SK-N-SH (cell line): ENCODE data around the gene GRIK1. TPM values are rescaled to one million over a fixed set of nuclear protein-coding genes. Genes with fewer than 3 reads are reported as not detected.

ENCODE experiments used
- CTCF ChIA-PET: fragments of 300-600, 350-600 bp; formaldehyde crosslinking; extraction: SDS; loops from one replicate; lab custom pipeline; 2021; lab: Yijun Ruan, JAX
- POLR2A ChIA-PET: fragments of 350-600 bp; sonication (Branson Sonifier 250); formaldehyde crosslinking; extraction: SDS; loops from one replicate; lab custom pipeline; 2020; ENCODE audit warnings: antibody characterized with exemption, inconsistent platforms; lab: Yijun Ruan, JAX
- DNase-seq: peaks from one replicate; pipeline ENCODE4 v3.0.0; 2012
- H2AFZ ChIP-seq: fragments of 200-600 bp; sonication (generic); 2 replicates; pipeline ENCODE4 v1.8.1; 2016; ENCODE audit warnings: antibody characterized with exemption, mild to moderate bottlenecking, low read depth
- H3F3A ChIP-seq: fragments of 200-600 bp; sonication (generic); replicated peaks from 2 replicates; pipeline ENCODE3; 2016; ENCODE audit warnings: antibody characterized with exemption, mild to moderate bottlenecking; ENCODE audit not compliant: insufficient read depth
- H3K27ac ChIP-seq, 2 experiments: fragments of 200-500 bp in 1 of 2; fragments of 200-600 bp in 1 of 2; sonication (Bioruptor generic) in 1 of 2; sonication (generic), shearing (Covaris generic) in 1 of 2; 2 replicates each; pipeline versions ENCODE4 v1.5.1 to v1.6.1; 2014 to 2016; ENCODE audit warnings: low read depth in 2 of 2, inconsistent platforms in 1 of 2, low read length in 1 of 2, mild to moderate bottlenecking in 1 of 2, mixed read lengths in 1 of 2
- H3K27me3 ChIP-seq: fragments of 200-600 bp; sonication (generic), shearing (Covaris generic); 2 replicates; pipeline ENCODE4 v1.6.1; 2016; ENCODE audit warnings: mixed run types; ENCODE audit not compliant: insufficient read depth
- H3K36me3 ChIP-seq, 2 experiments: fragments of 200-500 bp in 1 of 2; fragments of 200-600 bp in 1 of 2; sonication (Bioruptor generic) in 1 of 2; sonication (generic) in 1 of 2; replicated peaks in 1 of 2; 2 replicates each; pipeline versions ENCODE3 to v1.5.1; 2014 to 2016; ENCODE audit warnings: low read length in 1 of 2, mild to moderate bottlenecking in 1 of 2; ENCODE audit not compliant: insufficient read depth in 2 of 2, control insufficient read depth in 1 of 2
- H3K4me1 ChIP-seq, 2 experiments: fragments of 200-500 bp in 1 of 2; fragments of 200-600 bp in 1 of 2; sonication (Bioruptor generic) in 1 of 2; sonication (generic), shearing (Covaris generic) in 1 of 2; 2 replicates each; pipeline versions ENCODE4 v1.5.1 to v1.6.1; 2014 to 2016; ENCODE audit warnings: low read depth in 1 of 2, low read length in 1 of 2, mixed run types in 1 of 2; ENCODE audit not compliant: insufficient read depth in 2 of 2, control insufficient read depth in 1 of 2
- H3K4me2 ChIP-seq: fragments of 200-600 bp; sonication (generic), shearing (Covaris generic); 2 replicates; pipeline ENCODE4 v1.6.1; 2017; ENCODE audit warnings: mixed run types
- H3K4me3 ChIP-seq, 2 experiments: fragments of 200-500 bp in 1 of 2; fragments of 200-600 bp in 1 of 2; sonication (Bioruptor generic) in 1 of 2; sonication (generic), shearing (Covaris generic) in 1 of 2; 2 replicates each; pipeline versions ENCODE4 v1.5.1 to v1.8.1; 2014 to 2016; ENCODE audit warnings: low read depth in 2 of 2, inconsistent platforms in 1 of 2, low read length in 1 of 2, mild to moderate bottlenecking in 1 of 2, mixed read lengths in 1 of 2, moderate library complexity in 1 of 2
- H3K79me2 ChIP-seq: fragments of 200-600 bp; sonication (generic); 2 replicates; pipeline ENCODE4 v1.8.1; 2017; ENCODE audit warnings: mild to moderate bottlenecking; ENCODE audit not compliant: insufficient read depth
- H3K9ac ChIP-seq: fragments of 200-600 bp; sonication (generic); 2 replicates; pipeline ENCODE4 v1.6.1; 2017; ENCODE audit warnings: mixed run types
- H3K9me2 ChIP-seq: fragments of 200-600 bp; sonication (generic); 2 replicates; pipeline ENCODE4 v1.6.1; 2017; ENCODE audit warnings: mixed run types
- H3K9me3 ChIP-seq: fragments of 200-600 bp; sonication (generic); 2 replicates; pipeline ENCODE4 v1.6.1; 2017; ENCODE audit warnings: mixed run types, mild to moderate bottlenecking, moderate library complexity
- H4K20me1 ChIP-seq: fragments of 200-600 bp; sonication (generic); 2 replicates; pipeline ENCODE4 v1.6.1; 2017; ENCODE audit warnings: mild to moderate bottlenecking, mixed run types; ENCODE audit not compliant: insufficient read depth
- CHD2 ChIP-seq: fragments of 150-350 bp; IDR thresholded peaks from 2 replicates; pipeline ENCODE4 v1.6.1; 2018; ENCODE audit warnings: low read length; ENCODE audit not compliant: partially characterized antibody
- ELF1 ChIP-seq: IDR thresholded peaks from 2 replicates; pipeline ENCODE4 v1.4.0; 2012
- EZH2phosphoT487 ChIP-seq: fragments of 200-600 bp; sonication (generic); IDR thresholded peaks from 2 replicates; pipeline ENCODE4 v1.6.1; 2017; ENCODE audit warnings: low read depth, mixed run types, mild to moderate bottlenecking, antibody characterized with exemption, moderate library complexity, borderline replicate concordance
- FOSL2 ChIP-seq: IDR thresholded peaks from 2 replicates; pipeline ENCODE4 v1.4.0; 2012; ENCODE audit warnings: low read depth, mild to moderate bottlenecking, moderate library complexity, borderline replicate concordance
- FOXM1 ChIP-seq: IDR thresholded peaks from 2 replicates; pipeline ENCODE4 v1.4.0; 2012; ENCODE audit warnings: low read depth, mild to moderate bottlenecking
- GABPA ChIP-seq: IDR thresholded peaks from 2 replicates; pipeline ENCODE4 v1.4.0; 2012; ENCODE audit warnings: low read depth, mild to moderate bottlenecking
- JUND ChIP-seq: IDR thresholded peaks from 2 replicates; pipeline ENCODE4 v1.4.0; 2012
- MEF2A ChIP-seq: IDR thresholded peaks from 2 replicates; pipeline ENCODE4 v1.4.0; 2012; ENCODE audit warnings: low read depth, borderline replicate concordance
- MXI1 ChIP-seq: IDR thresholded peaks from 2 replicates; pipeline ENCODE4 v1.6.1; 2012; ENCODE audit warnings: mild to moderate bottlenecking, low read depth, low read length, improper control_type of control experiment
- NFIC ChIP-seq: IDR thresholded peaks from 2 replicates; pipeline ENCODE4 v1.4.0; 2012; ENCODE audit warnings: borderline replicate concordance
- NRF1 ChIP-seq: IDR thresholded peaks from 2 replicates; pipeline ENCODE4 v1.6.1; 2012; ENCODE audit warnings: low read depth, mild to moderate bottlenecking, low read length
- RCOR1 ChIP-seq: fragments of 150-350 bp; IDR thresholded peaks from 2 replicates; pipeline ENCODE4 v1.6.1; 2017; ENCODE audit warnings: antibody characterized with exemption, low read length
- TAF1 ChIP-seq: IDR thresholded peaks from 2 replicates; pipeline ENCODE4 v1.6.1; 2012; ENCODE audit warnings: low read depth, mild to moderate bottlenecking, low read length, moderate library complexity, borderline replicate concordance
- WGBS: methylation state at CpG from one replicate; pipeline ENCODE4 v1.1.6; 2017; ENCODE audit warnings: low lambda C conversion rate; 5-methylcytosine and 5-hydroxymethylcytosine counted together
- polyA plus RNA-seq, 3 experiments: library from polyadenylated mRNA; depleted of rRNA; stranded (reverse); fragments of >200 nt; gene quantifications; 2 replicates each; pipeline ENCODE4 v1.2.3, GENCODE V29; 2012
- TF ChIP-seq, protein P1 (sequence below): IDR thresholded peaks from 2 replicates; pipeline ENCODE4 v1.4.0; 2012; ENCODE audit warnings: low read depth, borderline replicate concordance
- TF ChIP-seq, protein P2 (sequence below): IDR thresholded peaks from 2 replicates; pipeline ENCODE4 v1.4.0; 2012; ENCODE audit warnings: low read depth
- TF ChIP-seq, protein P3 (sequence below): IDR thresholded peaks from 2 replicates; pipeline ENCODE4 v1.4.0; 2012; ENCODE audit warnings: low read depth, borderline replicate concordance

GRIK1 gene
- polyA plus RNA-seq, 1 of the 3 experiments (the other 2 are of a cell fraction), result not detected

DNA sequence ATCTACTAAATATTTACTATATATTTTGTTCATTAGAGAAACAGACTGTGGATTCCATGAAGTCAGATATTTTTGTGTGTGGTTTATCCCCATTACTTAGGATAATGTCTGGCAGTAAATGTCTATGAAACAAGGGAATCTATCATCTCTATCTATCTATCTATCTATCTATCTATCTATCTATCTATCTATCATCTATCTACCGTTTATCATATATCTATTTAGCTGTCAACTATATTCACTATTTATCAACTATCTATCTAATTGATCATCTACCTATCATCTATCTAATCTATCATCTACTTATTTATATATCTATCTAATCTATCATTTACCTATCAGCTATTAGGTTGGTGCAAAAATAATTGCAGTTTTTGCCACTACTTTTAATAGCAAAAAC, 255.7 kb downstream of the GRIK1 start:
- Histone ChIP-seq H4K20me1 (no peaks in the 10 kb centered on the region), H3F3A (no peaks in the 10 kb centered on the region), H3K36me3 (no peaks in the 10 kb centered on the region), H3K27me3 (no peaks in the 10 kb centered on the region), H3K9ac (no peak overlapping the region), H2AFZ (no peak overlapping the region), H3K4me1 (no peaks in the 10 kb centered on the region), H3K9me2 (no peaks in the 10 kb centered on the region)
- 0% methylated on average over 1 of the region's 1 CpG for WGBS
- TF ChIP-seq, protein P1, sequence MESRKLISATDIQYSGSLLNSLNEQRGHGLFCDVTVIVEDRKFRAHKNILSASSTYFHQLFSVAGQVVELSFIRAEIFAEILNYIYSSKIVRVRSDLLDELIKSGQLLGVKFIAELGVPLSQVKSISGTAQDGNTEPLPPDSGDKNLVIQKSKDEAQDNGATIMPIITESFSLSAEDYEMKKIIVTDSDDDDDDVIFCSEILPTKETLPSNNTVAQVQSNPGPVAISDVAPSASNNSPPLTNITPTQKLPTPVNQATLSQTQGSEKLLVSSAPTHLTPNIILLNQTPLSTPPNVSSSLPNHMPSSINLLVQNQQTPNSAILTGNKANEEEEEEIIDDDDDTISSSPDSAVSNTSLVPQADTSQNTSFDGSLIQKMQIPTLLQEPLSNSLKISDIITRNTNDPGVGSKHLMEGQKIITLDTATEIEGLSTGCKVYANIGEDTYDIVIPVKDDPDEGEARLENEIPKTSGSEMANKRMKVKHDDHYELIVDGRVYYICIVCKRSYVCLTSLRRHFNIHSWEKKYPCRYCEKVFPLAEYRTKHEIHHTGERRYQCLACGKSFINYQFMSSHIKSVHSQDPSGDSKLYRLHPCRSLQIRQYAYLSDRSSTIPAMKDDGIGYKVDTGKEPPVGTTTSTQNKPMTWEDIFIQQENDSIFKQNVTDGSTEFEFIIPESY, result no peak
- TF ChIP-seq JUND (no peak), TAF1 (no peak), ELF1 (no peak), EZH2phosphoT487 (no peak), FOSL2 (no peak), MEF2A (no peak), FOXM1 (no peak), MXI1 (no peak), GABPA (no peak)
- TF ChIP-seq, protein P2, sequence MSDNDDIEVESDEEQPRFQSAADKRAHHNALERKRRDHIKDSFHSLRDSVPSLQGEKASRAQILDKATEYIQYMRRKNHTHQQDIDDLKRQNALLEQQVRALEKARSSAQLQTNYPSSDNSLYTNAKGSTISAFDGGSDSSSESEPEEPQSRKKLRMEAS, result no peak
- TF ChIP-seq, protein P3, sequence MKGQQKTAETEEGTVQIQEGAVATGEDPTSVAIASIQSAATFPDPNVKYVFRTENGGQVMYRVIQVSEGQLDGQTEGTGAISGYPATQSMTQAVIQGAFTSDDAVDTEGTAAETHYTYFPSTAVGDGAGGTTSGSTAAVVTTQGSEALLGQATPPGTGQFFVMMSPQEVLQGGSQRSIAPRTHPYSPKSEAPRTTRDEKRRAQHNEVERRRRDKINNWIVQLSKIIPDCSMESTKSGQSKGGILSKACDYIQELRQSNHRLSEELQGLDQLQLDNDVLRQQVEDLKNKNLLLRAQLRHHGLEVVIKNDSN, result no peak
- TF ChIP-seq, all 33 proteins: peak for 0
- ChIA-PET POLR2A (interaction anchor here (0.6 kb wide), 1 partner anchor 48 kb away, joined by 3 read pairs; no protein-coding TSS in a partner anchor), CTCF (interaction anchor here (1.1 kb wide), 1 partner anchor 14 kb away, joined by 3 read pairs; no protein-coding TSS in a partner anchor)
- no peak for DNase-seq
- Histone ChIP-seq H3K4me2 (no peak overlapping the region), H3K4me3 (no peak overlapping the region), H3K27ac (no peak overlapping the region), H3K9me3 (no peaks in the 10 kb centered on the region), H3K79me2 (no peaks in the 10 kb centered on the region)

DNA sequence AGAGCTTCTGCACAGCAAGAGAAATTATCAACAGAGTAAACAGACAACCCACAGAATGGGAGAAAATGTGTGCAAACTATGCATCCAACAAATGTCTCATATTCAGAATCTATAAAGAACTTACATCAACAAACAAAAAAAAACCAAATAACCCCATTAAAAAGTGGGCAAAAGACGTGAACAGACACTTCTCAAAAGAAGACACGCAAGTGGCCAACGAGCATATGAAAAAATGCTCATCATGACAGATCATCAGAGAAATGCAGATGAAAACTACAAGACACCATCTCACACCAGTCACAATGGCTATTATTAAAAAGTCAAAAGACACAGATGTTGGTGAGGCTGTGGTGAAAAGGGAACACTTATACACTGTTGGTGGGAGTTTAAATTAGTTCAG, 257.0 kb downstream of the GRIK1 start:
- H2AFZ ChIP-seq, result no peak overlapping the region
- H3K9me3 ChIP-seq, result no peaks in the 10 kb centered on the region
- no peak overlapping the region for H3K27ac ChIP-seq
- no peaks in the 10 kb centered on the region for H3K79me2 ChIP-seq
- H3K9ac ChIP-seq, result no peak overlapping the region
- POLR2A ChIA-PET, result no interaction called here
- H3K9me2 ChIP-seq, result no peaks in the 10 kb centered on the region
- DNase-seq, result no peak
- H4K20me1 ChIP-seq, result no peaks in the 10 kb centered on the region
- H3K4me1 ChIP-seq, result no peaks in the 10 kb centered on the region
- H3K27me3 ChIP-seq, result no peaks in the 10 kb centered on the region
- H3K36me3 ChIP-seq, result no peaks in the 10 kb centered on the region
- no peak overlapping the region for H3K4me2 ChIP-seq
- no peak overlapping the region for H3K4me3 ChIP-seq
- TF ChIP-seq NRF1, result no peak
- TF ChIP-seq RCOR1, result no peak
- no peak for TF ChIP-seq CHD2
- no peak for TF ChIP-seq NFIC
- no peak for TF ChIP-seq JUND
- no peak for TF ChIP-seq FOSL2
- no peak for TF ChIP-seq TAF1
- no peak for TF ChIP-seq ELF1
- TF ChIP-seq, all 33 proteins: peak for 0
- WGBS, result 37% methylated on average over 3 of the region's 3 CpGs
- no peaks in the 10 kb centered on the region for H3F3A ChIP-seq
- CTCF ChIA-PET, result no interaction called here
